Uterus (tissue), 2 donors: ENCODE measurements around the gene BCKDHB.

Source experiments
- CTCF ChIP-seq, 4 experiments: fragments of 200-600 bp in 2 of 4; fragments of 450-650 bp in 2 of 4; sonication (generic) in 2 of 4; IDR thresholded peaks; one replicate each; pipeline ENCODE4 v1.5.1; 2016 to 2019; ENCODE audit warnings: antibody characterized with exemption in 4 of 4, mild to moderate bottlenecking in 2 of 4, moderate library complexity in 1 of 4
- POLR2A ChIP-seq, 2 donors: fragments of 450-650 bp; IDR thresholded peaks; one replicate each; pipeline ENCODE4 v1.6.1; 2016; ENCODE audit warnings: antibody characterized with exemption in 2 of 2, mild to moderate bottlenecking in 1 of 2, moderate library complexity in 1 of 2

GRCh38 chr6:80338201-80338836, 231.8 kb downstream of the BCKDHB start:
- TF ChIP-seq CTCF (IDR thresholded peaks at IDR 0.05) (peak in 3 of 4 experiments; percentile 9 to 20 (median 17)), POLR2A (IDR thresholded peaks at IDR 0.05) (no peak)
